Thyroid gland (tissue), 4 donors: ENCODE results near the gene FGF10.

Experiments
- POLR2A ChIP-seq, 2 donors: fragments of 450-650 bp; IDR thresholded peaks; one replicate each; pipeline ENCODE4 v1.6.1; 2017; ENCODE audit warnings: antibody characterized with exemption in 2 of 2, mild to moderate bottlenecking in 2 of 2, moderate library complexity in 1 of 2
- TF ChIP-seq, protein P1 (sequence below), 6 experiments: fragments of 200-600 bp in 3 of 6; fragments of 450-650 bp in 3 of 6; sonication (generic) in 3 of 6; IDR thresholded peaks; one replicate each; pipeline ENCODE4 v1.5.1; 2016 to 2019; ENCODE audit warnings: antibody characterized with exemption in 6 of 6, mild to moderate bottlenecking in 2 of 6, inconsistent platforms in 1 of 6, moderate library complexity in 1 of 6

DNA sequence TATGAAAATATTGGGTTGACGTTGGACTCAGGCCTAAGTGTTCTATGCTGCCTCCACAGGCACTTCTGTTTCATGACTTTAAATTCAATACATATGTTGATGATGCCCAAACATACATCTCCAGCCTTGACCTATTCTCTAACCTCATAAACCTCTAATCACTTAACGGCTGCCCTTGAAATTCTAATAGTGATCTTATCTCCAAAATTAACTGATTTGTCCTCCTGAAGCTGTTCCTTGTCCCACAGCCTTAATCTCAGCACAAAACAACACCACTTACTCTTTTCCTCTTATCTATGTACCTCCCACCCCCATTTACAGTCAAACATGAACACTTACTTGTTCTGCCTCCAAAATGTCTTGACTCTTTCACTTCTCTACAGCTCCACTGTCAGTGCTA is 43.3 kb downstream of the FGF10 start:
- no peak for TF ChIP-seq POLR2A (IDR thresholded peaks at IDR 0.05)
- TF ChIP-seq, protein P1, sequence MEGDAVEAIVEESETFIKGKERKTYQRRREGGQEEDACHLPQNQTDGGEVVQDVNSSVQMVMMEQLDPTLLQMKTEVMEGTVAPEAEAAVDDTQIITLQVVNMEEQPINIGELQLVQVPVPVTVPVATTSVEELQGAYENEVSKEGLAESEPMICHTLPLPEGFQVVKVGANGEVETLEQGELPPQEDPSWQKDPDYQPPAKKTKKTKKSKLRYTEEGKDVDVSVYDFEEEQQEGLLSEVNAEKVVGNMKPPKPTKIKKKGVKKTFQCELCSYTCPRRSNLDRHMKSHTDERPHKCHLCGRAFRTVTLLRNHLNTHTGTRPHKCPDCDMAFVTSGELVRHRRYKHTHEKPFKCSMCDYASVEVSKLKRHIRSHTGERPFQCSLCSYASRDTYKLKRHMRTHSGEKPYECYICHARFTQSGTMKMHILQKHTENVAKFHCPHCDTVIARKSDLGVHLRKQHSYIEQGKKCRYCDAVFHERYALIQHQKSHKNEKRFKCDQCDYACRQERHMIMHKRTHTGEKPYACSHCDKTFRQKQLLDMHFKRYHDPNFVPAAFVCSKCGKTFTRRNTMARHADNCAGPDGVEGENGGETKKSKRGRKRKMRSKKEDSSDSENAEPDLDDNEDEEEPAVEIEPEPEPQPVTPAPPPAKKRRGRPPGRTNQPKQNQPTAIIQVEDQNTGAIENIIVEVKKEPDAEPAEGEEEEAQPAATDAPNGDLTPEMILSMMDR (IDR thresholded peaks at IDR 0.05) = no peak
